GM18505 (cell line): ENCODE measurements around the gene CRISPLD2.

Experiments
- ATAC-seq: cut with Tn5 transposase; IDR thresholded peaks from one replicate; pipeline ENCODE4 v1.9.1; 2021; ENCODE audit not compliant: unreplicated experiment
- POLR2A ChIP-seq: IDR thresholded peaks from 4 replicates; pipeline ENCODE4 v1.6.1; 2011; ENCODE audit warnings: borderline replicate concordance; ENCODE audit not compliant: insufficient read depth, insufficient read length; ENCODE audit errors: extremely low read depth

CRISPLD2 gene

DNA sequence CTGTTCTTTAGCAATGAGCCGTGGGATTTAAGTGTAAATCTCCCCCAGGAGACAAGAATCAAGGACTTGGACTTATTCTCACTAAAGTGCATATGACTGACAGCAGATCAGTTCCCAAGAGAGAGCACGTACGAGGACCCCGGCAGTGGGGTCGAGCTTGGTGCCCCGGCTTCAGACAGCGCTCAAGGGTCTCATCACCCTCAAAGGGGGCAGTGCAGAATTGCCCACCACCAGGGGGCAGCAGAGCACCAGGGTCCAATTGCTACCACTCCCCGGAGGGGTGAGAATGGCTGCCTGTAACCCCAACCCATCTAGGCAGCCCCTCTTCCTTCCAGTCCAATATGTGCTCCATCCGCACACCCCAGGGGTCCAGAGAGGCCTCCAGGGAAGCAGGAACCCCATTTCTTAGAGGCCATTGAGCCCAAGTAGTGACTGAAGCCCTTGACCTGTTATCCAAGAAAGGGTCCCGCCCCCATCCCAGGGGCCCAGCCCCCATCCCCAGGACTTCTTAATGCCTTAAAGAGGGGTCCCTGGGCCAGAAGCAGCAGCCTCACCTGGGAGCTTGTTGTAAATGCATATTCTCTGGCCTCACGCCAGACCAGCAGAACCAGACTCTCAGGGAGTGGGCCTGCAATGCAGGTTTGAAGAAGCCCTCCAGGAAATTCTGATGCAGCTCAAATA is 105.4 kb downstream of the CRISPLD2 start:
- no peak for TF ChIP-seq POLR2A
- ATAC-seq: no peak

DNA sequence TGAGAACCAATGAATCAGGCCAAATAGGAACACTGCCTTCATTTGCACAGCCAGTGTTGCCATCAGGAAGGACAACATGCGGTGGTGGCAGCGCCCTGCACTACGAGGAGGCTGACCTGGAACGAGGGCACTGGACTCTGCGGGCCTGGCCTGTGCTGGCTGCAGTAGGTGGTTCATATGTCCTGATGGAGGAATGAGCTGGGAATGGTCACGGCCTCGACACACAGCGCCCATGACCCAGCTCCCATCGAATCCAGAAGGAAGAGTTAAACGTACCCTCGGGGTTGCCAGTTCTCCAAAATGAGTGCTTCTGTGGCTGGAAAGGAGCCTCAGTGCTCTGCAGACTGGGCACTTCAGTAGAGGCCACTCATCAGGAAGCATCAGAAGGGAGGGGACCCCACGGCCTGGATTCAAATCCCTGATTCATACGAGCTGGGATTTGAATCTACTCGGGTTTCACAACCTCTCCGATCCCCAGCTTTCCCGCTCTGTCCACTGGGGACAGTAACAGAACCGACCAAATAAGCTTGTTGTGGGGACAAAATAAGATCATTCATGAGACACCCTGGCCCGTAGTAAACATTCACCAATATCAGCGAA is 106.1 kb downstream of the CRISPLD2 start:
- no peak for TF ChIP-seq POLR2A
- no peak for ATAC-seq

DNA sequence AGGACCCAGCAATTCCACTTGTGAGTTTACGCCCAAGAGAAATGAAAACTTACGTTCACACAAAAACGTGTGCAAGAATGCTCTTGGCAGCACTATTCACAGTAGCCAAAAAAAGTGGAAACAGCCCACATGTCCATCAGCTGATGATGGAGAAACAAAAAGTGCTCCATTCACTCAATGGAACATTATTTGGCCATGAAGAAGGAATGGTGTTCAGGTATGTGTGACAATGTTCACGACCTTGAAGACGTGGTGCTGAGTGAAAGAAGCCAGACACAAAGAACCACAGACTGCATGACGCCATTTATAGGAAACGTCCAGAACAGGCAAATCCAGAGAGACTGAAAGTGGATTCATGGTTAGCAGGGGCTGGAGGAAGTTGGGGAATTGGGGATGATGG is 106.7 kb downstream of the CRISPLD2 start:
- no peak for ATAC-seq
- TF ChIP-seq POLR2A: no peak

DNA sequence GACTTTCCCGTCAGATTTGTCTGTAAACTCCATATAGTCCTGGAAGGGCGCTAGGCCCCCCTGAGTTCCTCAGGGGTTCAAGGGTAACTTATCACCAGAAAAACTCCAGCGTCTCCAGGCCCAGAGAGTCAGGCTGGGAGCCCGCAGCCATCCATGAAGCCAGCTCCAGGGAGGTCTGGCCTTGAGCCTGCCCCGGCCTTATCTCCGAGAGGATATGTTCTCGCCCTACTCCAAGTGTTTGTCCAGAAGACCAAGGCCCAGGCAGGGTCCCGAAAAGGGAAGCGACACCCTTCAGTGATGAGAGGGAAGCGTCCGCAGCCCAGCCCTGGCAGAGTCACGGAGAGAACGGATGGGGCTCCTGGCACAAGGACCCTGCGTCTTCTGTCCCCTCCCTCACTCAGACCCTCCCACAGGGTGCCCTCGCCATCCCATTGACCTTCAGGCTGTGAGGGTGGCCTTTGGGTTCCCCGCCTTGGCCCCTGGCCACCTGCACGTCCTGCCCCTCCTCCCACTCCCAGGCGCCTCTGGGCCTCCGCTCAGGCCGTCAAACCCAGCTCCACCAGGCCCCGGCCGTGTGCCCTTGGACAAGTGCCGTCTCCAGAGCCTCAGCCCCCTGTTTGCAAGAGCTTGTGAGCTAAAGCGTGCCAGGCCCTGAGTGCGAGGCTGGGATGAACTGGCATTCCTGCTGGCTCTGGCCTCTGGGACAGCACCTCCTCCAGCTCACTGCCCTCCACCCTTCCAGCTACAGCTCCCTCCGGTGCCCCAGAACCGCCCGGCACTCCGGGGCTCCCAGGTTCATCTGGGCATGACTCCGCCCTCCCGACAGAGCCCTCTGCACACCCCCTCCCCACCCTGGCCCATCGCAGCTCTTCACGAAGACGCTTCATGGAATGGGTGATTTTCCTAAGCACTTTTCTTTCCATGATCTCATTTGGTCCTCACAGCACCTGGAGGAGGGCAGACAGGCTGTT is 108.1 kb downstream of the CRISPLD2 start:
- ATAC-seq: no peak
- no peak for TF ChIP-seq POLR2A

DNA sequence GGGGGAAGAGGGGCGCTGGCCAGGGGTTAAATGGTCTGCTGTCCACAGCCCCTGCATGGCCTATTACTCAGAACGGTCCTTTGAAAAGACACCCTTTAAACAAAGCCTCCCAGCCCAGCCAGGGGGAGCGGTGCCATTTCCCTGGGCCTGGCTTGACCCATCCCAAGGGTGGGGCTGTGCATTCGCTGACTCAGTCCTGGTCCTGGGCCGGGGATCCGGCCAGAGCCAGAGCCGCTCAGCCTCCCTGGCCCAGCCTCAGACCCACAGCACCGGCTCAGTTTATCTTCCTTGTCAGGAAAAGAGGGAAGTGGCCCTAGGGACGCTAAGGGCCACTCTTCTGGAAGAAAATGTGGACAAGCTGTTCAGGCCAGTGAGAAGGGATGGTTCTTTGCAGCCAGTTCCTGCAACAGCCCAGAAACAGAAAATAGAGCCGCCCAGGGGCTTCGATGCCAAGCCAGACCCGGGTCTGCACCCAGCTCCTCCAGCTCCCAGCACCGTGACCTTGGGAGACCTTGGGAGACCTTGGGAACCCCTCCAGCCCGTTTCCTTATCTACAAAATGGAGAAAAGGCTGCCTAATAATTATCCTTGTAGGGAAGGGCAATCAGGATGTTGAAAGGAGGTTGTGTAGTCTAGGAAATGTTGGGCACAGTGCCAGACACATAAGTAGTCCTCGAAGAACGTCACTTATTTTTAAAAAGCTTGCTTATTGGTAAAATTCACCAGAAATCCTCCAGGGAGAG is 109.1 kb downstream of the CRISPLD2 start:
- no peak for ATAC-seq
- no peak for TF ChIP-seq POLR2A

DNA sequence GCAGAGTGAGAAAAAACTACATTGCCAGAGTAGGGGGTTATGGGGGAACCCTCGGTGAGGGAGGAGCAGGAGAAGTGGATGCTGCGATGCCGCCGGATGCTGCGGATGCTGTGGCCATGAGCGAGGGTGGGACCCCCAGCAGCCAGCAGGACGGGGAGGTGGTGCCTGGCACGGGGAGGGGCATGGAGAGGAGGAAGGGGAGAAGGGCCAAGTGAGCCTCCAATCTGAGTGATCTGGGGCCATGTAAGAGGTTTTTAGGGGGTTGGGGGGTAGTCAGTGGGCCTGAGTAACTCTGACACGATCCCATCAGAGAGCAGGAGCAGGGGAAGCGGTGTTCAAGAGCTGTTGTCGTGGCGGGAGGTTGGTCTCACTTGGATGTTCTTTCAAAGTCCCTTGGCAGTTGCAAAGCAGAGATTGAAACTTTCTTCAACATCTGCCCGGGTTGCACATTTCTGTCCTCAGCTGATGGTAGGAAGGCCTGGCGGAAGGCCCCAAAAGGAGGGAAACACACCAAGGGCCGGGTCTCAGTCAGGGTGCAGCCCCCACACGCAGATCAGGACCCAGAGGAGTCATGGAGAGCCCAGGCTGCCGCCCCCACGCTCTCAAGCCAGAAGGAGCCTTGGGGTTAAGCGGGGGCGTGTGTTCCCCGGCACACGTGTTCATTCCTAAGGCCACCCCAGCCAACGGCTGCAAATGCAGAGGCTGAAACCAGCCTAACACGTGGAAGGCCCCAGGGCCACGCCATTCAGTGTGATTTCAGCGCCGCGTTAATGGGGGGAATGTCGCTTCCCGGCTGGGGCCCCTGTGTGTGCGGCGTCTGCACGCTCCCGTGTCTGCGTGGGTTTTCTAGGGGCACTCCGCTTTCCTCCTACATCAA is 109.9 kb downstream of the CRISPLD2 start:
- ATAC-seq: no peak
- TF ChIP-seq POLR2A: no peak

DNA sequence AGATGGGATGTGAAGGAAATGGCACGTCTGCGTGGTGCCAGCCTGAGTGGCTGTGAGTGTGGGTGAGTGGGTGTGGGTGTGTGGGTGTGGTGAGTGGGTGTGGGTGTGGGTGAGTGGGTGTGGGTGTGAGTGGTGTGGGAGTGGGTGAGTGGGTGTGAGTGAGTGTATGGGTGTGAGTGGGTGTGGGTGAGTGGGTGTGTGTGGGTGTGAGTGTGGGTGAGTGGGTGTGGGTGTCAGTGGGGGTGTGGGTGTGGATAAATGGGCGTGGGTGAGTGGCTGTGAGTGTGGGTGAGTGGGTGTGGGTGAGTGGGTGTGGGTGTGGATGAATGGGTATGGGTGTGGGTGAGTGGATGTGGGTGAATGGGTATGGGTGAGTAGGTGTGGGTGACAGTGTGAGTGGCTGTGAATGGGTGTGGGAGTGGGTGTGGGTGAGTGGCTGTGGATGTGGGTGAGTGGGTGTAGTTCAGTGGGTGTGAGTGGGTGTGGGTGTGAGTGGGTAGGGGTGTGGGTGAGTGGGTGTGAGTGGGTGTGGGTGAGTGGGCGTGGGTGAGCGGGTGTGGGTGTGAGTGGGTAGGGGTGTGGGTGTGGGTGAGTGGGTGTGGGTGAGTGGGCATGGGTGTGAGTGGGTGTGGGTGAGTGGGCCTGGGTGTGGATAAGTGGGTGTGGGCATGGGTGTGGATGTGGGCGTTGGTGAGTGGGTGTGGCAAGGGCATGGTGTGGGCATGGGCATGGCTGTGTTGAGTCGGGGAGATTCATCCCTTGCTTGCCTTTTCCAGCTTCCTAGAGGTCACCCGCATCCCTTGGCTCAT is 110.7 kb downstream of the CRISPLD2 start:
- ATAC-seq: no peak
- no peak for TF ChIP-seq POLR2A

DNA sequence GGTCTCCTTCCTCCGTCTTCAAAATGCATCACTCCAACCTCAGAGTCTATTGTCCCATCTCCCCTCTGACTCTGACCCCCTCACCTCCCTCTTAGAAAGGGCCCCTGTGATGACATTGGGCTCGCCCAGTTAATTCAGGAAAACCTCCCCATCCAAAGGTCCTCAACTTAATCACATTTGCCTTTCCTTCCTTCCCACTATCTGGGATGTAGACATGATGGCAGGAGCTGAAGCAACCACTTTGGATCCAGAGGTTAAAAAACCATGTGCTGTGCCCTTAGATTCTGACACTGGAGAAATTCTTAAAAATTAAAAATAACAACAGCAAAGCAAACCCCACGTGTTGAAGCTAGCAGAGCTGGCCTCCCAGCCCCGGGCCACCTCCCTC is 111.3 kb downstream of the CRISPLD2 start:
- no peak for ATAC-seq
- no peak for TF ChIP-seq POLR2A

DNA sequence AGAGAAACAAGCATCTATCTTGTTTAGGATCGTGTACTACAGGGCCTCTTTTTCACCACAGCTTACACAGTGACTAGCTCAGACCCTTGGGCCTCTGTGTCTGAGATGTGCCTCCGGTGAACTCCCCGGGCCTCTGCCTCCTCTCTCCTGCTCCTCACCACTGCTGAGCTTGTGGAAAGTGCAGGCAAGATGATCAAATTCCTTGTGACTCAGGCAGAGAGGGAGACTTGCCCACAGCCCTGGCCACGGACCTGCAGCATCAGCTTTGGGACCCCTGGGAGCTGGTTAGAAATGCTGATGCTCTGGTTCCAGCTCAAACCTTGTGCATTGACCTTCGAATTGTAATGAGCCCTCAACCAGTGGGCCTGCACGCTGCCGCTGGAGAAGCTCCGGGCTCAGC is 111.7 kb downstream of the CRISPLD2 start:
- no peak for TF ChIP-seq POLR2A
- no peak for ATAC-seq

DNA sequence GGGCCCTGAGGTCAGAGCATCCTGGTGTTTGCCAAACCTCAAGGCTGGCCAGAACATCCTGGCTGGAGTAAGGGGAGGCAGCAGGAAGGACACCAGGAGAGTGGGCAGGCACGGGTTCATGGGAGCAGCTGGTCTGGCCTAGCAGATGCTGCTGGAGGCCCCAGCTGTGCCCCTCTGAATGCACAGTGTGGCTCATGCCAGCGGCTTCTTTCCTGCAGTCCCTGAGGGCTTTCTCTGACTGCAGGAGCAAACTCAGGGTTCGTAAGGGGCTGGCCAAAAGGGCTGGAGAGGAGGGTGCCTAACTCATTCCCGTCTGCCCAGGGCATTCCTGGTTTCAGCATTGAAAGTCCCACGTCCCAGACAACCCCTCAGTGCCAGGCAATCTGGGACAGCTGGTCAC is 112.9 kb downstream of the CRISPLD2 start:
- TF ChIP-seq POLR2A: no peak
- no peak for ATAC-seq

DNA sequence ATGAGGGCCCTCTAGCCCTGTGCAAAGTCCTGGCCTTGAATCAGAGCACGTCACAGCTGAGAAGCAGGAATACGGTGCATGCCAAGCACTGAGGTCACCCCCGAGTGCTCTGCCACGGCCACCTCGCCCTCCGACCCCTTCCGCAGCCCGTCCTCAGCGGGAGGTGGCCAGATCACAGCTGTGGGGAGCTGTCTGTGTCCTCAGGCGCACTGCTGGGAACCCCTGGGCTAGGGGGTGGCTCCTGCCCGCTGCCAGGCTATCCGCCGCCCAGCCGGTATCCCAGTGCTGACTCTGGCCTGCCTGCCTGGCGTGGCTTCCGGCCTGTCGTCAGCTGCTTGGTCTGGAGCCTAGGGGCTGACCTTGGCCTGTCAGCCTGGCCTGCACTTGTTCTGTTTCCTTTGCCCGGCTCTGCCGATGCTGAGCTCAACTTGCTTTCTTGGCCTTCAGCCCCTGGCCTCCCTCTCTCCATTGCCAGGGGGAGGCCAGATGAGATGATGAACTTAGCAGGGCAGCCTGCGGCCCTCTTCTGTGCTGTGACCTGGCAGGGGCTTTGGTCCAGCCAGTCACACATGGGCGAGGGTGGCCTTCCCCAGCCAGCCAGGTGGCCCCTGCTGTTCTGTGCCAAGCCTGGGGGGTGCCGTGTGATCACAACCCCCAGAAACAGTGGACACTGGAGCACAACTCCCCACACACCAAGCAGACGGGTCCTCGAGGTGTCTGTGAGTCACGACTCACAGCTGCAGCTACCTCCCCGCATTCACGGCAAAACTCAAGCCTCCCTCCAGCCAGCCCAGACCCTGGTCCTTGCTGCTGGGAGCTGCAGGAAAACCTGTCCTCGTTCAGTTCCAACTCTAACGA is 114.2 kb downstream of the CRISPLD2 start:
- ATAC-seq: no peak
- no peak for TF ChIP-seq POLR2A
